HG02870 (cell line): Measurements from ENCODE around the gene FFAR3.
A peak's percentile ranks its signal among the peaks of the same experiment; 100 is the strongest.
"Not testable (repeated sequence)": the region's sequence is repeated elsewhere in the genome, so short reads cannot be mapped to it uniquely, and the experiment has no call there.

Experiments used
- ATAC-seq: cut with Tn5 transposase; IDR thresholded peaks from one replicate; pipeline ENCODE4 v1.9.1; 2021; ENCODE audit warnings: mild to moderate bottlenecking, moderate library complexity; ENCODE audit not compliant: unreplicated experiment

FFAR3 gene

DNA sequence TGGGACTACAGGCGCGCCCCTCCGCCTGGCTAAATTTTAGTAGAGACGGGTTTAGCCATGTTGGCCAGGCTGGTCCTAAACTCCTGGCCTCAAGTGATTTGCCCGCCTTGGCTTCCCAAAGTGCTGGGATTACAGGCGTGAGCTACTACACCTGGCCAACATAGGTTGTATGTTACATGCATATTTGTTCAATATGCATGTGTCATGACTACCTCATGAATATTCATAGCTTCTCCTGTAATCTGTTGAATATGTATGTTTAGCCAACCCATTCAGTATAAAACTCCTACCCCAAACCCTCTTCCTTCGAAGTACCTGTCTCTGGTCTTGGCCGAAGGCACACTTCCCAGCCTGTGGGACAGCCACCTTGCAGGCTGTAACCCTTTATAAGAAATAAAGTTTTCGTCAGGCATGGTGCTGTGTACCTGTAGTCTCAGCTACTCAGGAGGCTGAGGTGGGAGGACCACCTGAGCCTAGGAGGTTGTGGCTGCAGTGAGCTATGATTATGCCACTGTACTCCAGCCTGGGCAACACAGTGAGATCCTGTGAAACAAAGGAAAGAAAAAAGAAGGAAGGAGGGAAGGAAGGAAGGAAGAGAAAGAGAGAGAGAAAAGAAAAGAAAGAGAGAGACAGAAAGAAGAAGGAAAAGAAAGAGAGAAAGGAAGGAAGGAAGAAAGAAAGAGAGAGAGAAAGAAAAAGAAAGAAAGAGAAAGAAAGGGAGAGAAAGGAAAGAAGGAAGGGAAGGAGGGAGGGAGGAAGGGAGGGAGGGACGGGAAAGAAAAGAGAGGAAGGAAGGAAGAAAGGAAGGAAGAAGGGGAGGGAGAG is 41.9 kb downstream of the FFAR3 start:
- ATAC-seq: no peak

DNA sequence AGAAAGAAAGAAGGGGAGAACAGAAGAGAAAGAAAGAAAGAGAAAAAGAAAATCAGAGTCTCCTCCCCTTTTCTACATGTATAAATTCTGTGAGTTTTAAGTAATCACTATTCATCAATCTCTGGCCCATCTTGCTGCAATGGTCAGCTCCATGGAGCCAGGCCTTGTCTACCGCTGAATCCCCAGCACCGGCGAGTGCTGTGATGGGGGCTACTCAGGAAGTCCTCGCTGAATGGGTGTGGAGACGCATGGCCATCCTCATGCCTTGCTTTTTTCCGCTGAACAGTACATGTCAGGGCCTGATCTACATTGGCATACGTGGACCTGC is 42.5 kb downstream of the FFAR3 start:
- no peak for ATAC-seq

DNA sequence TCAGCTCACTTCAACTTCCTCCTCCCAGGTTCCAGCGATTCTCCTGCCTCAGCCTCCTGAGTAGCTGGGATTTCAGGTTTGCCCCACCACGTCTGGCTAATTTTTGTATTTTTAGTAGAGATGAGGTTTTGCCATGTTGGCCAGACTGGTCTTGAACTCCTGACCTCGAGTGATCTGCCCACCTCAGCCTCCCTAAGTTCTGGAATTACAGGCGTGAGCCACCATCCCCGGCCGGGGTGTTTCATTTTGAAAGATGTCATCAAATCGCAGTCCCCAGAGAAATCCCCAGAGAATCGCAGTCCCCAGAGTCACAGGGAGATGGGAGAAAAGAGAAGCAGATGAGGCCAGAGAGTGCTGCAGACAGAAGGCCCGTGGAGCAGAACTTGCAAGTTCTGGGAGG is 43.2 kb downstream of the FFAR3 start:
- not testable (repeated sequence) for ATAC-seq

DNA sequence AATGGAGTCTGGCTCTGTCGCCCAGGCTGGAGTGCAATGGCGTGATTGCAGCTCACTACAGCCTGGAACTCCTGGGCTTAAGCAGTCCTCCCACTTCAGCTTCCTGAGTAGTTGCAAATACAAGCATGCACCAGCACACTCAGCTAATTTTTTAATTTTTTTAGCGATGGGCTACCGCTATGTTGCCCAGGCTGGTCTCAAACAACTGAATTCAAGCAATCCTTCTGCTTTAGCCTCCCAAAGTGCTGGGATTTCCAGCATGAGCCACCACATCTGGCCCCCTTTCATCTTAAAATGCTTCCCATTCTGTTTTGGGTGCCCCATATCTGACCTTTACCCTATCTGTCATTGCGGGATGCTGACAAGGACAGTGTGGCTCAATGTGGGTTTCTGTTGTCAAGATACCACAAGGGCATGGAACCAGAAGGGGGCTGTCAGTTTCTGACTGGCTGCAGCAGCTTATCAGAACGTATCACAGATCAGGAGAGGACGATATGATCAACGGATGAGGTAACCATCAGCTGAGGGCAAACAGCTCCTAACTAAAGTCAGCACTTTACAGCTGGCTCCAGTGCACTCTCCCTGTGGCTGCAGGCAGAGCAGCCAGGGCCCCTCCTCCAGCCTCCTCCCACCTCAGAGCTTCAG is 45.0 kb downstream of the FFAR3 start:
- ATAC-seq: no peak

DNA sequence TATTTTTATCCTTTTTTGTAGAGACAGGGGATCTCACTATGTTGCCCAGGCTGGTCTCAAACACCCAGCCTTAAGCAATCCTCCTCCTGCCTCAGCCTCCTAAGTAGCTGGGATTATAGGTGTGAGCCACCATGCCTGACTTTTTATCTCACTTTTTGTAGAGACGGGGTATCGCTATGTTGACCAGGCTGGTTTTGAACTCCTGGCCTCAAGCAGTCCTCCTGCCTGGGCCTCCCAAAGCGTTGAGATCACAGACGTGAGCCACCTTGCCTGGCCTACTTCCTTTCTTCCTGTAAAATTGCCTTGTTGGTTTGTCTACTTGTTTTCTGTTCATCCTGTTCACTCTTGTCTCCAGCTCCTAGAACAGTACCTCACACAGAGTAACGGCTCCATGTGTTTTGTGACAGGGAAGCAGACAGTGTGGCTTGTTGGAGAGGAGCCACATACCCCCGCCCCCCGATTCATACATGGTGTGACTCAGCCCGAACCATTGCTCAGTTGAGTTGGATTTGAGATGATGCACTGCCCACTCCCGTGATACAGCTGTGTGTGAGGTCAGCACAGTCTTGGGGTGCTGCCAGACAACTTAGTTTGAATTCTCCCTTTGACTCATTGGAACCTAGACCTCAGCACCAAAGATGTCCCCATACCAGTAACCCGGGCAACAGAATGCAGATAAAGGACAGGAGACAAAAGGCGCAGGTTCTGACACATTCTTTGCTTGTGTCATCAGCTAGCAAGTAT is 46.8 kb downstream of the FFAR3 start:
- ATAC-seq: peak; percentile 74

DNA sequence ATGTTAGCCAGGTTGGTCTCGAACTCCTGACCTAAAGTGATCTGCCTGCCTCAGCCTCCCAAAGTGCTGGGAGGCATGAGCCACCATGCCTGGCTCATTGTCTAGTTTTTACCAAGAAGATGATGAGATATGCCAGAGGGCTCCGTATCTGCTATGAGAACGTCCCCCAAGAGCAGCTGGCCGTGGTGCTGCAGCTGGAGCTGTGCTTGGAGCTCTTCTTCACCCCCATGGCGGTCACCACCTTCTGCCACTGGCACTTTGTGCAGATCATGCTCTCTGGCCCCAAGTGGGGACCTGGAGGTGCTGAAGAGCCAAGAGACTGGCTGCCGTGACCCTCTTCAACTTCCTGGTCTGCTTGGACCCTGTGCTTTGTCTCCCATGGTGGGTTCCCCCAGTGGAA is 49.4 kb downstream of the FFAR3 start:
- no peak for ATAC-seq

DNA sequence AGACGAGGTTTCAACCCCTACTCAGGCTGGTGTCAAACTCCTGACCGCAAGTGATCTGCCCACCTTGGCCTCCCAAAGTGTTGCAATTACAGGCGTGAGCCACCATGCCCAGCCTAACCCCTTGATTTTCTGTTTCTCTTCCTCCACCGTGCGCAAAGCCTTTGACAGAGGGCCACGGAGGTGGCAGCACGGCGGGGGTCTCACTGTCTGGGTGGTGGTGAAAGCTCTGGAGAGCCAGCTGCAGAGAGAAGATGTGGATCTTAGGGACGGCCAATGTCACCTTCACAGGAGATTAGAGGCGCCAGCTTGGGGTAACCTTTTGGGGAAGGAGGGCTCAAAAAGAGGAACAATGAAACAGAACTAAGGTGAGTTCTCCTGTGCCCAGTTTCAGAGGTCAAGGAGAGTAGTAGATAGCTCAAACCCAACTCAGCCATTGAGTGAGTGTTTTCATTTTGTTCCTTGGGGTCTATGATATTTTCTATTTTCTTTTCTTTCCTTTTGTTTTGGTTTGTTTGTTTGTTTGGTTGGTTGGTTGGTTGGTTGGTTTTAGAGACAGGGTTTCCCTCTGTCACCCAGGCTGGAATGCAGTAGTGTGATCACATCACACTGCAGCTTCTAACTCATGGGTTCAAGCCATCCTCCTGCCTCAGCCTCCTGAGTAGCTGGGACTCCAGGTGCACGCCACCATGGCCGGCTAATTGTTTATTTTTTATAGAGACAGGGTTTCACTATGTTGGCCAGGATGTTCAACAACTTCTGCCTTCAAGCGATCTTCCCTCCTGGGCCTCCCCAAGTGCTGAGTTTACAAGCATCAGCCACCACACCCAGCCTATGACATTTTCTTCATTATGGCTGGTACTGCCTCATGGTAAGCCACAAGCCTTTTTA is 50.3 kb downstream of the FFAR3 start:
- ATAC-seq: no peak

DNA sequence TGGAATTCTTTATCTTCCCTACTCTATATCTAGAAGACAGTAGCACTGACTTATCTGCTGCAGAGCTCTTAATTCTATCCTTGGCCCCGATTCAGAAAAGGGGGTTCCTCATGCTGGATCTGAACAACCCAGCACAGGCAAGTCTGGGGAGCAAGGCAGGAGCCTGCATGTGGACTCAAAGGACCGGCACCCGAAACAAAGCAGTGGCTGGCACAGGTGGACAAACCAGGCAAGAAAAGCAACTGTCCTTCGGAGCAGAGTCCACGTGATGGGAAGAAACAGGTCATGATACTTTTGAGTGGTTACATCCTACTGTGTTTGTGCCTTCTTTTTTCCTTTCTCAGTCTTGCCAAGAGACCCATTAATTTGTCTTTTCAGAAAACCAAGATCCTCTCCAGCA is 50.9 kb downstream of the FFAR3 start:
- no peak for ATAC-seq
